ENCODE measurements around the gene FGD3. TPM values are rescaled to one million over a fixed set of nuclear protein-coding genes. Genes with fewer than 3 reads are reported as not detected.

FGD3 gene
- total RNA-seq, 4 donors from 2014 or later = 4.3 to 5.1 (median 4.9) TPM

DNA sequence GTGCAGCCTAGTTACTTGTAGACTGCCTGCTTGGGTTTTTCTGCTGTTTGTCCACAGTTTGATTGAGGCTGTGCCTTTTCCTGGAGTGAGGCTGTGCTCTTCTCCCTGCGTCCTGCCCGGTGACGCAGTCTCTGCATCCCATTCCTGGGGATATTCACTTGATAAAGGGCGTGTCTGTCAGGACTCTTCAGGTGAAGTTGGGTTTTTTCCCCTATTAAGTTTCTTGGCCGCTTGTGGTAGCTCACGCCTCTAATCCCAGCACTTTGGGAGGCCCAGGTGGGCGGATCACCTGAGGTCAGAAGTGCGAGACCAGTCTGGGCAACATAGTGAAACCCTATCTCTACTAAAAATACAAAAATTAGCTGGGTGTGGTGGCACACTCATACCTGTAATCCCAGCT, 61.1 kb downstream of the FGD3 start:
- Histone ChIP-seq H3K4me1 (peaks cover 0 to 7% (median 5%) of the 10 kb centered on the region in 4 donors), H3K9me3 (no peaks in the 10 kb centered on the region), H3K27me3 (peaks cover 0 to 6% (median 0%) of the 10 kb centered on the region in 4 donors), H3K27ac (replicated peaks in 1 of 4) (no peak overlapping the region), H3K4me3 (no peak overlapping the region), H3K36me3 (peaks cover 0 to 4% (median 0%) of the 10 kb centered on the region in 4 donors)
- intact Hi-C loops (cut with DNase I) = loop anchor here (10.0 kb wide), 2 partner anchors 76 to 296 kb away; no protein-coding TSS in a partner anchor
- WGBS = 97% methylated on average over 8 of the region's 8 CpGs
- no peak for TF ChIP-seq POLR2A (IDR thresholded peaks at IDR 0.05; ENCODE audit: low read depth)
- no peak for TF ChIP-seq CTCF (IDR thresholded peaks at IDR 0.05)
- TF ChIP-seq POLR2AphosphoS5 (IDR thresholded peaks at IDR 0.05) = no peak
- no peak for TF ChIP-seq EP300 (IDR thresholded peaks at IDR 0.05)
- no peak for DNase-seq (ENCODE audit: extremely low spot score)

DNA sequence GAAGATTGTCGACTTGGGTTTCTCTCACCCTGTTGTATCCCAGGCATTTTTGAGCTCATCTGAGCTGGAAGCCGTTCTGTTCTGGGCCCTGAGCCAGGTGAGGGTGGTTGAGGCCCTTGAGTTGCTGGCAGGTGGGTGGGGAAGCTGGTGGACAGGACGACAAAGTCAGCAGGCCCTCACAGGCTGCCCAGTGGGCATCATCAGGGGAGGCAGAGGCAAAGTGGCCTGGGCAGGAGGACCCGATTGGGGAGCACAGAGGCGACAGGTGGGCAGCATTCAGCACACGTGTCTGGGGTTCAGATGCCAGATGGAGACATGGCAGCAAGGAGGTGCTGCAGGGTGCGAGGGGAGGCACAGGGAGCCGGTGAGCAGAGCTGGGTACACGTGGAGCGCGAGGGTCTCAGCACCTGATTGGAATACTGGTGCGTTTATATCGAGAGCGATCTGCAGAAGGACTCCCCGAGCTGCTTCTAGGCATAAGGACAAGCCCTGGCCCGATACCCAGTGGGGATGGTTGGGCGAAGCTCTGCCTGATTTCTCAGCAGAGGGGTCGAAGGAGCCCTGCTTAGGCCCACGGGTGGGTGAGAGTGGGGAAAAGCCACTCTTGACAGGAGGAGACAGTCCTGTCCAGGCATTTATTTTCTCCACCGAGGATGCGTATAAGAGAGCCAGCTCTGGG, 62.2 kb downstream of the FGD3 start:
- H3K4me1 ChIP-seq = no peaks in the 10 kb centered on the region
- DNase-seq (ENCODE audit: extremely low spot score) = no peak
- H3K36me3 ChIP-seq = peaks cover 0 to 4% (median 0%) of the 10 kb centered on the region in 4 donors
- intact Hi-C loops (cut with DNase I) = loop anchor here (10.0 kb wide), 2 partner anchors 75 to 295 kb away; no protein-coding TSS in a partner anchor
- H3K27ac ChIP-seq (replicated peaks in 1 of 4) = no peak overlapping the region
- TF ChIP-seq CTCF (IDR thresholded peaks at IDR 0.05) (no peak), POLR2AphosphoS5 (IDR thresholded peaks at IDR 0.05) (no peak), POLR2A (IDR thresholded peaks at IDR 0.05; ENCODE audit: low read depth) (no peak), EP300 (IDR thresholded peaks at IDR 0.05) (no peak)
- no peaks in the 10 kb centered on the region for H3K9me3 ChIP-seq
- peaks cover 0 to 6% (median 0%) of the 10 kb centered on the region in 4 donors for H3K27me3 ChIP-seq
- no peak overlapping the region for H3K4me3 ChIP-seq
- WGBS = 90% methylated on average over 20 of the region's 21 CpGs

GRCh38 chr9:93010056-93010455, 62.7 kb downstream of the FGD3 start:
- TF ChIP-seq CTCF (IDR thresholded peaks at IDR 0.05) (no peak), POLR2A (IDR thresholded peaks at IDR 0.05; ENCODE audit: low read depth) (no peak), POLR2AphosphoS5 (IDR thresholded peaks at IDR 0.05) (no peak), EP300 (IDR thresholded peaks at IDR 0.05) (no peak)
- Histone ChIP-seq H3K4me3 (no peak overlapping the region), H3K36me3 (peaks cover 0 to 4% (median 0%) of the 10 kb centered on the region in 4 donors), H3K27ac (replicated peaks in 1 of 4) (no peak overlapping the region), H3K27me3 (peaks cover 0 to 6% (median 0%) of the 10 kb centered on the region in 4 donors), H3K9me3 (no peaks in the 10 kb centered on the region), H3K4me1 (no peaks in the 10 kb centered on the region)
- no peak for DNase-seq (ENCODE audit: extremely low spot score)
- 88% methylated on average over 10 of the region's 13 CpGs for WGBS
- intact Hi-C loops (cut with DNase I) = no loop called here

GRCh38 chr9:93010704-93011103, 63.4 kb downstream of the FGD3 start:
- intact Hi-C loops (cut with DNase I) = no loop called here
- no peak for DNase-seq (ENCODE audit: extremely low spot score)

More at GRCh38 chr9:93010704-93011103, 63.4 kb downstream of the FGD3 start:
- H3K27ac ChIP-seq (replicated peaks in 1 of 4) = no peak overlapping the region
- TF ChIP-seq CTCF (IDR thresholded peaks at IDR 0.05) (no peak), POLR2AphosphoS5 (IDR thresholded peaks at IDR 0.05) (no peak), POLR2A (IDR thresholded peaks at IDR 0.05; ENCODE audit: low read depth) (no peak), EP300 (IDR thresholded peaks at IDR 0.05) (no peak)
- peaks cover 0 to 4% (median 0%) of the 10 kb centered on the region in 4 donors for H3K36me3 ChIP-seq
- 67% methylated on average over 1 of the region's 4 CpGs for WGBS
- no peaks in the 10 kb centered on the region for H3K9me3 ChIP-seq
- peaks cover 0 to 6% (median 0%) of the 10 kb centered on the region in 4 donors for H3K27me3 ChIP-seq
- no peaks in the 10 kb centered on the region for H3K4me1 ChIP-seq
- H3K4me3 ChIP-seq = no peak overlapping the region

Measured in esophagus muscularis mucosa (tissue), 4 donors.